ENCODE measurements around the gene HMGCR. TPM values are rescaled to one million over a fixed set of nuclear protein-coding genes. Genes with fewer than 3 reads are reported as not detected.

HMGCR gene
- total RNA-seq, 4 donors from 2014 or later = 44.9 to 205 (median 99.5) TPM

GRCh38 chr5:75335486-75335885, 1.5 kb upstream of the HMGCR start:
- WGBS, 2 donors (ENCODE audit: low coverage in 1 of 2) = 50 to 78% methylated on average over 1 to 2 of the region's 2 CpGs
- no peak for TF ChIP-seq POLR2AphosphoS5 (IDR thresholded peaks at IDR 0.05)
- TF ChIP-seq POLR2A (IDR thresholded peaks at IDR 0.05) = no peak
- no peak for TF ChIP-seq EP300 (IDR thresholded peaks at IDR 0.05; ENCODE audit: low read depth)
- TF ChIP-seq CTCF (IDR thresholded peaks at IDR 0.05) = no peak
- Histone ChIP-seq H3K27me3 (no peaks in the 10 kb centered on the region), H3K27ac (peak overlapping the region in 3 of 4 donors; percentile 93 to 96 (median 93)), H3K9me3 (no peaks in the 10 kb centered on the region), H3K4me1 (peaks cover 0 to 28% (median 12%) of the 10 kb centered on the region in 4 donors), H3K36me3 (no peaks in the 10 kb centered on the region), H3K4me3 (no peak overlapping the region)
- intact Hi-C loops (cut with DNase I; ENCODE audit: low total_unique reads) (loop anchor here (10.0 kb wide), 1 partner anchor 101 kb away; the partner anchor contains the start of gene ANKRD31), in situ Hi-C loops (cut with MboI; ENCODE audit: low pct_ligation_motif_present in 1 of 4, low pct_unique_long_range_greater_than_20kb in 1 of 4, low sequenced_read_pairs in 3 of 4) (loop anchor here in 1 of 4 donors (25.0 kb wide), 1 partner anchor 98 kb away; the partner anchor contains the start of gene ANKRD31)
- DNase-seq = no peak

- WGBS, 2 donors (ENCODE audit: low coverage in 1 of 2) = 8 to 14% methylated on average over 11 to 12 of the region's 12 CpGs
These were observed 937 bp upstream of the HMGCR start for GRCh38 chr5:75335952-75336614.

GRCh38 chr5:75337366-75338021, 474 bp downstream of the HMGCR start:
- Histone ChIP-seq H3K27ac (peak overlapping the region; percentile 88 to 96 (median 93)), H3K27me3 (no peaks in the 10 kb centered on the region), H3K36me3 (no peaks in the 10 kb centered on the region), H3K4me1 (peaks cover 0 to 42% (median 12%) of the 10 kb centered on the region in 4 donors), H3K9me3 (no peaks in the 10 kb centered on the region), H3K4me3 (peak overlapping the region; percentile 70 to 92 (median 78))
- TF ChIP-seq CTCF (IDR thresholded peaks at IDR 0.05) = no peak
- no peak for TF ChIP-seq EP300 (IDR thresholded peaks at IDR 0.05; ENCODE audit: low read depth)
- no peak for TF ChIP-seq POLR2A (IDR thresholded peaks at IDR 0.05)
- TF ChIP-seq POLR2AphosphoS5 (IDR thresholded peaks at IDR 0.05) = no peak
- DNase-seq = peak; percentile 47
- intact Hi-C loops (cut with DNase I; ENCODE audit: low total_unique reads) (loop anchor here (10.0 kb wide), 1 partner anchor 103 kb away; the partner anchor contains the start of gene ANKRD31), in situ Hi-C loops (cut with MboI; ENCODE audit: low pct_ligation_motif_present in 1 of 4, low pct_unique_long_range_greater_than_20kb in 1 of 4, low sequenced_read_pairs in 3 of 4) (loop anchor here in 1 of 4 donors (25.0 kb wide), 1 partner anchor 100 kb away; the partner anchor contains the start of gene ANKRD31)
- 0 to 1% methylated on average over 5 to 48 of the region's 50 CpGs for WGBS, 2 donors (ENCODE audit: low coverage in 1 of 2)

More at GRCh38 chr5:75335952-75336614, 937 bp upstream of the HMGCR start:
- intact Hi-C loops (cut with DNase I; ENCODE audit: low total_unique reads) = loop anchor here (10.0 kb wide), 1 partner anchor 101 kb away; the partner anchor contains the start of gene ANKRD31
- Histone ChIP-seq H3K27me3 (no peaks in the 10 kb centered on the region), H3K27ac (peak overlapping the region; percentile 88 to 96 (median 93)), H3K9me3 (no peaks in the 10 kb centered on the region), H3K36me3 (no peaks in the 10 kb centered on the region), H3K4me3 (peak overlapping the region; percentile 36 to 92 (median 74)), H3K4me1 (peaks cover 0 to 34% (median 12%) of the 10 kb centered on the region in 4 donors)
- TF ChIP-seq CTCF (IDR thresholded peaks at IDR 0.05) (peak; percentile 52 to 88 (median 66)), POLR2A (IDR thresholded peaks at IDR 0.05) (no peak)
- DNase-seq = peak; percentile 59
- in situ Hi-C loops (cut with MboI; ENCODE audit: low pct_ligation_motif_present in 1 of 4, low pct_unique_long_range_greater_than_20kb in 1 of 4, low sequenced_read_pairs in 3 of 4) = loop anchor here in 1 of 4 donors (25.0 kb wide), 1 partner anchor 99 kb away; the partner anchor contains the start of gene ANKRD31

GRCh38 chr5:75338408-75338807, 1.4 kb downstream of the HMGCR start:
- H3K27ac ChIP-seq = peak overlapping the region in 3 of 4 donors; percentile 93 to 96 (median 93)
- no peaks in the 10 kb centered on the region for H3K36me3 ChIP-seq
- TF ChIP-seq EP300 (IDR thresholded peaks at IDR 0.05; ENCODE audit: low read depth) (no peak), POLR2A (IDR thresholded peaks at IDR 0.05) (no peak), POLR2AphosphoS5 (IDR thresholded peaks at IDR 0.05) (no peak), CTCF (IDR thresholded peaks at IDR 0.05) (no peak)
- H3K27me3 ChIP-seq = no peaks in the 10 kb centered on the region
- H3K9me3 ChIP-seq = no peaks in the 10 kb centered on the region
- intact Hi-C loops (cut with DNase I; ENCODE audit: low total_unique reads) = loop anchor here (10.0 kb wide), 1 partner anchor 104 kb away; the partner anchor contains the start of gene ANKRD31
- in situ Hi-C loops (cut with MboI; ENCODE audit: low pct_ligation_motif_present in 1 of 4, low pct_unique_long_range_greater_than_20kb in 1 of 4, low sequenced_read_pairs in 3 of 4) = loop anchor here in 1 of 4 donors (25.0 kb wide), 1 partner anchor 101 kb away; the partner anchor contains the start of gene ANKRD31
- DNase-seq = no peak
- WGBS, 2 donors (ENCODE audit: low coverage in 1 of 2) = 66 to 77% methylated on average over 2 of the region's 2 CpGs
- peak overlapping the region in 2 of 4 donors; percentile 70 to 92 for H3K4me3 ChIP-seq
- H3K4me1 ChIP-seq = peaks cover 0 to 42% (median 12%) of the 10 kb centered on the region in 4 donors
